GM12878 (cell line): Measurements from ENCODE around the gene PIGS. TPM values are rescaled to one million over a fixed set of nuclear protein-coding genes. Genes with fewer than 3 reads are reported as not detected.
A peak's percentile ranks its signal among the peaks of the same experiment; 100 is the strongest.

ENCODE experiments used
- BACH1 ChIP-seq: fragments of 450-650 bp; IDR thresholded peaks from 2 replicates; pipeline ENCODE4 v1.6.1; 2017; ENCODE audit warnings: mild to moderate bottlenecking, borderline replicate concordance
- HSF1 ChIP-seq: fragments of 150-350 bp; IDR thresholded peaks from 2 replicates; pipeline ENCODE4 v1.6.1; 2014; ENCODE audit warnings: mild to moderate bottlenecking, low read depth, low read length
- IRF3 ChIP-seq: fragments of 450-650 bp; IDR thresholded peaks from 2 replicates; pipeline ENCODE4 v1.6.1; 2014; ENCODE audit warnings: mild to moderate bottlenecking
- KDM1A ChIP-seq: fragments of 200-600 bp; sonication (generic); IDR thresholded peaks from 2 replicates; pipeline ENCODE4 v1.6.1; 2016; ENCODE audit warnings: borderline replicate concordance
- NR2F1 ChIP-seq: fragments of 450-650 bp; conservative IDR thresholded peaks from 2 replicates; pipeline ENCODE4 v1.6.1; 2017; ENCODE audit warnings: mild to moderate bottlenecking
- PBX3 ChIP-seq: IDR thresholded peaks from 2 replicates; pipeline ENCODE4 v1.6.1; 2011; ENCODE audit warnings: mild to moderate bottlenecking, low read depth, low read length, moderate library complexity; ENCODE audit not compliant: insufficient replicate concordance
- POLR2AphosphoS5 ChIP-seq: IDR thresholded peaks from 2 replicates; pipeline ENCODE4 v1.6.1; 2011; ENCODE audit warnings: mild to moderate bottlenecking, low read length, inconsistent platforms
- RAD51 ChIP-seq: fragments of 450-650 bp; IDR thresholded peaks from 2 replicates; pipeline ENCODE4 v1.6.1; 2016; ENCODE audit warnings: moderate library complexity, mild to moderate bottlenecking, inconsistent platforms
- RELA ChIP-seq: fragments of 450-650 bp; IDR thresholded peaks from 2 replicates; pipeline ENCODE4 v1.8.0; 2014; ENCODE audit warnings: borderline replicate concordance; ENCODE audit not compliant: partially characterized antibody
- REST ChIP-seq: IDR thresholded peaks from 2 replicates; pipeline ENCODE4 v1.6.1; 2012; ENCODE audit warnings: mild to moderate bottlenecking, low read depth, low read length
- RFX5 ChIP-seq: IDR thresholded peaks from 2 replicates; pipeline ENCODE4 v1.6.1; 2011; ENCODE audit warnings: low read depth, low read length, improper control_type of control experiment
- SMAD1 ChIP-seq: fragments of 450-650 bp; IDR thresholded peaks from 2 replicates; pipeline ENCODE4 v1.6.1; 2018; ENCODE audit warnings: mild to moderate bottlenecking, low read depth; ENCODE audit not compliant: partially characterized antibody
- SMARCA5 ChIP-seq: fragments of 450-650 bp; IDR thresholded peaks from 2 replicates; pipeline ENCODE4 v1.6.1; 2017; ENCODE audit warnings: mild to moderate bottlenecking
- STAT3 ChIP-seq: IDR thresholded peaks from 2 replicates; pipeline ENCODE4 v1.6.1; 2011; ENCODE audit warnings: low read depth, low read length, improper control_type of control experiment
- TCF12 ChIP-seq: IDR thresholded peaks from 2 replicates; pipeline ENCODE4 v1.6.1; 2011; ENCODE audit warnings: low read depth, mild to moderate bottlenecking, low read length
- TCF7 ChIP-seq: IDR thresholded peaks from 2 replicates; pipeline ENCODE4 v1.6.1; 2014; ENCODE audit warnings: antibody characterized with exemption, borderline replicate concordance
- YY1 ChIP-seq: IDR thresholded peaks from 2 replicates; pipeline ENCODE4 v1.6.1; 2011; ENCODE audit warnings: low read depth, mild to moderate bottlenecking, low read length
- ZNF687 ChIP-seq: fragments of 450-650 bp; IDR thresholded peaks from 2 replicates; pipeline ENCODE4 v1.6.1; 2017; ENCODE audit warnings: mild to moderate bottlenecking, moderate library complexity
- polyA plus RNA-seq, 11 experiments: library from polyadenylated mRNA; depleted of rRNA in 4 of 11; unstranded in 6 of 11; stranded (reverse) in 5 of 11; fragments of >200 nt; fragmentation: Nextera tagmentation in 4 of 11; fragmentation: Illumina TruSeq in 1 of 11; extraction: Ambion mirVana in 4 of 11; extraction: Trizol in 1 of 11; gene quantifications; 1 replicate in 1 of 11; 2 replicates in 10 of 11; pipeline versions ENCODE4 v1.2.1 to v1.2.3, GENCODE V29; 2011 to 2016; ENCODE audit warnings: inconsistent platforms in 2 of 11, missing spikeins in 2 of 11, low read depth in 1 of 11
- total RNA-seq, 4 experiments: library from RNA; depleted of rRNA in 3 of 4; stranded (reverse); fragments of >200 nt in 3 of 4; fragmentation: Illumina TruSeq in 1 of 4; extraction: Trizol in 1 of 4; gene quantifications; 2 replicates each; pipeline versions ENCODE4 v1.2.1 to v1.2.3, GENCODE V29; 2013 to 2021
- TF ChIP-seq, protein P1 (sequence below): IDR thresholded peaks from 2 replicates; pipeline ENCODE4 v1.6.1; 2012; ENCODE audit warnings: low read depth, low read length, improper control_type of control experiment

The PIGS gene
- total and polyA plus RNA-seq, 10 of the 15 experiments (the other 5 are each of a cell fraction or from before 2014, with no cell fraction given) = 27.5 to 73.7 (median 50.7) TPM

DNA sequence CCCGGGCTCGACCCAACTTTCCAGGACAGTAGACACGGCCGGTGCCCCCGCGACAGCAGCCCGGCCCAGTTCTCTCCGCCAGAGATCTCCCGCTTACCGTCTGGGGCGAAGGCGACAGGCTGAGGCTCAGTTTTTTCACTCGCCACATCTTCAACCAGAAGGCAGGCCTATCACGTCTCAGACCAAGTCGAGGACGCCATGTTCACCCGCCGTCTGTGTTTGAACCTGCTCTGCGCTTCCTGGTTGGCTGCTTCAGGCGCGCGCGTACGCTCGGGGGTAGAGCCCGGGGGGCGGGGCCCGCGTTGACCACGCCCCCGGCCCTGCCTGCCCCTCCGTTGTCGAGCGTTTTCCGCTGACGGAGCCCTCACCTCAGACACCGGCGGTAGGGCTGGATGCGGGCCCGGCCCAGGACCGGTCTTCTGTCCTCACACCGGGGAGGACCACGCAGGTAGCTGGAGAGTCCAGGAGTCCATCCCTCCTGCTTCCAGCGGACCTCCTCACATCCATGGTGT, 27.5 kb upstream of the PIGS start, which contains the start of gene SPAG5 (continued):
- no peak for TF ChIP-seq HSF1
- peak; percentile 70; the same call in 1 of the 2 replicates for TF ChIP-seq BACH1
- no peak for TF ChIP-seq SMAD1
- peak; percentile 32; the same call in 1 of the 2 replicates for TF ChIP-seq TCF12
- no peak for TF ChIP-seq RAD51
- TF ChIP-seq TCF7 = no peak
- TF ChIP-seq RFX5 = peak; percentile 34; the same call in 1 of the 2 replicates
- no peak for TF ChIP-seq STAT3
- no peak for TF ChIP-seq SMARCA5
- TF ChIP-seq RELA = peak; percentile 44
- TF ChIP-seq YY1 = peak; percentile 93
- TF ChIP-seq KDM1A = no peak
- TF ChIP-seq PBX3 = no peak
- peak; percentile 39; the same call in 1 of the 2 replicates for TF ChIP-seq ZNF687
- 0 out of 2 replicates have a peak, but pooled peaks have one; percentile 44 for TF ChIP-seq IRF3
- peak; percentile 89 for TF ChIP-seq POLR2AphosphoS5
- TF ChIP-seq, protein P1, sequence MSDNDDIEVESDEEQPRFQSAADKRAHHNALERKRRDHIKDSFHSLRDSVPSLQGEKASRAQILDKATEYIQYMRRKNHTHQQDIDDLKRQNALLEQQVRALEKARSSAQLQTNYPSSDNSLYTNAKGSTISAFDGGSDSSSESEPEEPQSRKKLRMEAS = peak; percentile 57; the same call in 1 of the 2 replicates
- no peak for TF ChIP-seq REST
- TF ChIP-seq NR2F1 = no peak
